ENCODE data around the gene ACTG2. TPM values are rescaled to one million over a fixed set of nuclear protein-coding genes. Genes with fewer than 3 reads are reported as not detected.

Gene ACTG2
- total RNA-seq, 2 experiments from 2014 or later = not detected

DNA sequence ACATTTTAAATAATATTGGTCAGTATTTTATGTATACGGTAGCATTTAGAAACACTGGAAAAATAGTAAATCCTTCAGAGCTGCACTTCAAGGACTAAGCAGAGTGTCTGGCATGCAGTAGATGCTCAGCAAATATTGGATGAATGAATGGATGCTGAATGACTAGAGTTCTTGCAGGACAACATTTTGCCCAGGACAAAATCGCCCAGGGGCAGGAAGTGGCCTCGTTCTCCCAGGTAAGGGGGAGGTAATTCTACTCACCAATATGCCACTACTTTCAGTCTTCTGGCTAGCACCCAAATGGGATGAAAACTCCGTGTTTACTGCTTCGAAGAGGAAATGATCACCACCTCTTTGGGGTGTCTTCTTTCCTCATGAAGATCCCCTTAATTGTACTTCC lies 29.9 kb downstream of the ACTG2 start:
- DNase-seq = no peak
- Mint-ChIP-seq H3K27me3 (peaks cover 6% of the 10 kb centered on the region), H3K9me3 (ENCODE audit: low read depth) (no peaks in the 10 kb centered on the region), H3K27ac (no peak overlapping the region), H3K4me1 (peaks cover 21% of the 10 kb centered on the region), H3K4me3 (no peak overlapping the region), H3K36me3 (peaks cover 2% of the 10 kb centered on the region)
- no peak for ATAC-seq
- CTCF ChIA-PET = interaction anchor here (0.7 to 1.4 kb wide), 2 partner anchors 79 to 80 kb away, joined by 3 read pairs; no protein-coding TSS in a partner anchor

- H3K27ac Mint-ChIP-seq = no peak overlapping the region
- H3K4me1 Mint-ChIP-seq = peaks cover 43% of the 10 kb centered on the region
- CTCF ChIA-PET = interaction anchor here (1.3 kb wide), 1 partner anchor 676 kb away, joined by 3 read pairs; no protein-coding TSS in a partner anchor
- peaks cover 18% of the 10 kb centered on the region for H3K36me3 Mint-ChIP-seq
- no peaks in the 10 kb centered on the region for H3K9me3 Mint-ChIP-seq (ENCODE audit: low read depth)
- no peak overlapping the region for H3K4me3 Mint-ChIP-seq
- DNase-seq = no peak
- peaks cover 2% of the 10 kb centered on the region for H3K27me3 Mint-ChIP-seq
- no peak for ATAC-seq
These were observed 32.4 kb downstream of the ACTG2 start for GRCh38 chr2:73925033-73925704.

GRCh38 chr2:73925853-73926492 lies 33.2 kb downstream of the ACTG2 start:
- CTCF ChIA-PET = no interaction called here
- H3K4me3 Mint-ChIP-seq = peak overlapping the region; percentile 87
- H3K9me3 Mint-ChIP-seq (ENCODE audit: low read depth) = no peaks in the 10 kb centered on the region
- peak overlapping the region; percentile 94 for H3K27ac Mint-ChIP-seq
- no peak for ATAC-seq
- no peaks in the 10 kb centered on the region for H3K27me3 Mint-ChIP-seq
- peaks cover 19% of the 10 kb centered on the region for H3K36me3 Mint-ChIP-seq
- no peak for DNase-seq
- peaks cover 49% of the 10 kb centered on the region for H3K4me1 Mint-ChIP-seq

- ATAC-seq = peak; percentile 99
These were observed 33.9 kb downstream of the ACTG2 start, which contains the start of gene DGUOK for GRCh38 chr2:73926493-73927327. Gene DGUOK (plus strand): TSS chr2:73926880. CDS start chr2:73926911, 31 bp downstream.

DNA sequence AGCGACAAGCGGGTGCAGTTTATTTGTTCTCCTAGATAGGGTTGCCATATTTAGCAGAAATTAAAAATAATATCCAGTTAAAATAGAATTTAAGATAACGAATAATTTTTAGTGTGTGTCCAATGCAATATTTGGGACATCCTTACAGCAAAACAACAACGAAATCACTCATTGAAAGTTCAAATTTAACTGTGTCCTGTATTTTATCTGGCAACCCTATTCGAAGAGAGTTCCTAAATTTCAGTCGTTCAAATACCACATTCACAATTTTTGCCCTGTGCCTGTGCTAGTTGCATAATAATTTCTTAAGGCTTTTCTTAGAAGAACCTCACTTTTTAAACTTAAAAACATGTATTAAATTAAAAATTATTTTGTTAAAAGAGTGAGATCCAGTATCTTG lies 34.5 kb downstream of the ACTG2 start:
- Mint-ChIP-seq H3K36me3 (peaks cover 22% of the 10 kb centered on the region), H3K4me1 (peaks cover 62% of the 10 kb centered on the region), H3K4me3 (peak overlapping the region; percentile 87), H3K27ac (peak overlapping the region; percentile 94), H3K27me3 (no peaks in the 10 kb centered on the region), H3K9me3 (ENCODE audit: low read depth) (no peaks in the 10 kb centered on the region)
- CTCF ChIA-PET = interaction anchor here (0.8 to 1.0 kb wide), 2 partner anchors 59 to 99 kb away, joined by 3 to 5 read pairs; partner anchors contain the start of gene STAMBP
- DNase-seq (no peak), ATAC-seq (no peak)

More at GRCh38 chr2:73926493-73927327, 33.9 kb downstream of the ACTG2 start, which contains the start of gene DGUOK:
- H3K4me1 Mint-ChIP-seq = peaks cover 56% of the 10 kb centered on the region
- peaks cover 20% of the 10 kb centered on the region for H3K36me3 Mint-ChIP-seq
- peak within 1 kb of the TSS; percentile 87 for H3K4me3 Mint-ChIP-seq
- no peaks in the 10 kb centered on the region for H3K9me3 Mint-ChIP-seq (ENCODE audit: low read depth)
- DNase-seq = peak; percentile 99
- no peaks in the 10 kb centered on the region for H3K27me3 Mint-ChIP-seq
- CTCF ChIA-PET = interaction anchor here (0.8 to 1.0 kb wide), 2 partner anchors 59 to 98 kb away, joined by 3 to 5 read pairs; partner anchors contain the start of gene STAMBP
- peak within 1 kb of the TSS; percentile 94 for H3K27ac Mint-ChIP-seq

DNA sequence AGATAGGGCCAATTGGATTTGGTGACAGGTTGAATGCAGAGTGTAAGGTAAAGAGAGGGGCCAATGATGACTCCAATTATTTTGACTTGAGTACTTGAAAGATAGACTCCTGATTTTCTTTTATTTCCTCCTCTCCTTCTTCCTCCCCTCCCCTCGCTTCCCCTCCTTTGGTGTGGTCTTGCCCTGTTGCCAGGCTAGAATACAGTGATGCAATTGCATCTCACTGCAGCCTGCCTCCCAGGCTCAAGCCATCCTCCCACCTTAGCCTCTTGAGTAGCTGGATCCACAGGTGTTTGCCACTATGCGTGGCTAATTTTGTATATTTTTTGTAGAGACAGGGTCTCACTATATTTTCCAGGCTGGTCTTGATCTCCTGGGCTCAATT lies 36.1 kb downstream of the ACTG2 start:
- H3K9me3 Mint-ChIP-seq (ENCODE audit: low read depth) = no peaks in the 10 kb centered on the region
- H3K27ac Mint-ChIP-seq = no peak overlapping the region
- ATAC-seq = no peak
- no peaks in the 10 kb centered on the region for H3K27me3 Mint-ChIP-seq
- CTCF ChIA-PET = no interaction called here
- peak overlapping the region; percentile 34 for H3K4me3 Mint-ChIP-seq
- peaks cover 65% of the 10 kb centered on the region for H3K4me1 Mint-ChIP-seq
- no peak for DNase-seq
- peaks cover 27% of the 10 kb centered on the region for H3K36me3 Mint-ChIP-seq

DNA sequence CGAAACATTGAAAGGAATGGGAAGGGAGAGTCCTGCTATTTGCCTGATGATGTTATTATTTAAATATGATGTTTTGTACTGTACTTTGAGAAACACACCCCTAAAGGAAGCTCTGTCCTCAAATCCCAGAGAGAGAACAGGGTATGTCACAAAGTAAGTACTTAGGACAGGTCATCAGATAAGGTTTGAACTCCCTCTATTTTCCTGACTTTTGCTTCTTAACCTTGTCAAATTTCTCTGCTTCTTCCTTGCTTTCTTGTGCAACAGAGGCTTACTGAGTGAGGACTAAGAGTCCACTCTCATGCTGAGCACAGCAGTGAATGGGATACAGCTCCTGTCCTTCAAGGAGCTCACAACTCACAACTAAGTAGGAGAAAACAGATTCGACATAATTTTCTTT lies 37.6 kb downstream of the ACTG2 start:
- Mint-ChIP-seq H3K27me3 (no peaks in the 10 kb centered on the region), H3K4me1 (peaks cover 67% of the 10 kb centered on the region), H3K9me3 (ENCODE audit: low read depth) (no peaks in the 10 kb centered on the region), H3K4me3 (no peak overlapping the region), H3K27ac (no peak overlapping the region), H3K36me3 (peaks cover 31% of the 10 kb centered on the region)
- no peak for DNase-seq
- CTCF ChIA-PET = interaction anchor here (0.7 kb wide), 2 partner anchors 33 to 107 kb away, joined by 3 read pairs; no protein-coding TSS in a partner anchor
- no peak for ATAC-seq

GRCh38 chr2:73931531-73932500 lies 39.0 kb downstream of the ACTG2 start:
- H3K9me3 Mint-ChIP-seq (ENCODE audit: low read depth) = no peaks in the 10 kb centered on the region
- peaks cover 66% of the 10 kb centered on the region for H3K4me1 Mint-ChIP-seq
- H3K27me3 Mint-ChIP-seq = no peaks in the 10 kb centered on the region
- CTCF ChIA-PET = interaction anchor here (2.3 kb wide), 1 partner anchor 13 kb away, joined by 6 read pairs; no protein-coding TSS in a partner anchor
- H3K4me3 Mint-ChIP-seq = peak overlapping the region; percentile 2
- peak; percentile 72 for DNase-seq
- H3K27ac Mint-ChIP-seq = peak overlapping the region; percentile 54
- ATAC-seq = peak; percentile 84
- peaks cover 35% of the 10 kb centered on the region for H3K36me3 Mint-ChIP-seq

DNA sequence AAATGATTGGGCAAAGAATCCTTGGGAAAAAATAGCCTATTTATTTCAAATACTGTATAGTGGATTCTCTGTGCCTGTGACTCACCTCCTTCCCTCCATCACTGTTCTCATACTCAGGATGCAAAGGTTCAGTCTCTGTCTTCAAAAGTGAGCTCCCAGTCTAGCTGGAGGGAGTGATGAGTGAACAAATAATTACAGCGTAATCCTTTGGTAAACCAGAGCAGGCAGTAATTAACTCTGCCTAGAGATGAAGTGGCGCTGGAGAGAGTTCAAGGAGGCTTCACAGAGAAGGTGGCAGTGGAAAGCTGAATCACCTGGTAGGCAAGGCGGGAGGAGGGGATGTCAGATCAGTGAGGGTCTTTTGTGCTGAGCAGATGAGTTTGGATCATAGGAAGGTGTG lies 40.4 kb downstream of the ACTG2 start:
- Mint-ChIP-seq H3K4me1 (peaks cover 74% of the 10 kb centered on the region), H3K27ac (no peak overlapping the region), H3K36me3 (peaks cover 44% of the 10 kb centered on the region), H3K27me3 (no peaks in the 10 kb centered on the region), H3K9me3 (ENCODE audit: low read depth) (no peaks in the 10 kb centered on the region), H3K4me3 (no peak overlapping the region)
- ATAC-seq (no peak), DNase-seq (no peak)
- CTCF ChIA-PET = interaction anchor here (2.3 kb wide), 1 partner anchor 11 kb away, joined by 6 read pairs; no protein-coding TSS in a partner anchor

- H3K36me3 Mint-ChIP-seq = peaks cover 34% of the 10 kb centered on the region
- no peak overlapping the region for H3K27ac Mint-ChIP-seq
- no peaks in the 10 kb centered on the region for H3K27me3 Mint-ChIP-seq
- H3K4me3 Mint-ChIP-seq = no peak overlapping the region
- no peak for DNase-seq
- H3K9me3 Mint-ChIP-seq (ENCODE audit: low read depth) = no peaks in the 10 kb centered on the region
- peaks cover 66% of the 10 kb centered on the region for H3K4me1 Mint-ChIP-seq
- no peak for ATAC-seq
- CTCF ChIA-PET = interaction anchor here (1.3 kb wide), 1 partner anchor 37 kb away, joined by 3 read pairs; no protein-coding TSS in a partner anchor
These were observed 42.8 kb downstream of the ACTG2 start for GRCh38 chr2:73935641-73936040.

- no peak for ATAC-seq
- Mint-ChIP-seq H3K36me3 (peaks cover 36% of the 10 kb centered on the region), H3K9me3 (ENCODE audit: low read depth) (no peaks in the 10 kb centered on the region), H3K27me3 (no peaks in the 10 kb centered on the region), H3K4me1 (peaks cover 55% of the 10 kb centered on the region), H3K27ac (no peak overlapping the region), H3K4me3 (no peak overlapping the region)
- DNase-seq = no peak
- CTCF ChIA-PET = interaction anchor here (0.7 to 2.5 kb wide), 3 partner anchors 34 to 210 kb away, joined by 3 to 7 read pairs (median 6); partner anchors contain the start of gene BOLA3
These were observed 44.5 kb downstream of the ACTG2 start for GRCh38 chr2:73937103-73937885.

All from activated CD8-positive, alpha-beta memory T cell treated with anti-CD3 and anti-CD28 coated beads, Interleukin-2, amount 10 ng/mL, durations not matched to agents 7 days and 5 days (primary cell).